GM21390 (cell line): ENCODE data around the gene CROCC2.

ENCODE experiments used
- ATAC-seq: cut with Tn5 transposase; IDR thresholded peaks from one replicate; pipeline ENCODE4 v1.9.1; 2021; ENCODE audit not compliant: unreplicated experiment

Gene CROCC2

GRCh38 chr2:240904216-240905175 is 1.6 kb upstream of the CROCC2 start:
- no peak for ATAC-seq

- no peak for ATAC-seq
These were observed 857 bp upstream of the CROCC2 start for GRCh38 chr2:240905176-240905781.

- ATAC-seq = no peak
These were observed 915 bp downstream of the CROCC2 start for GRCh38 chr2:240906911-240907590.

- ATAC-seq = no peak
These were observed 3.3 kb downstream of the CROCC2 start for GRCh38 chr2:240909216-240909974.

GRCh38 chr2:240911641-240912265 is 5.6 kb downstream of the CROCC2 start:
- no peak for ATAC-seq

- ATAC-seq = no peak
These were observed 7.0 kb downstream of the CROCC2 start for GRCh38 chr2:240912878-240913809.

- ATAC-seq = no peak
These were observed 7.9 kb downstream of the CROCC2 start for GRCh38 chr2:240913810-240914644.

- no peak for ATAC-seq
These were observed 8.7 kb downstream of the CROCC2 start for GRCh38 chr2:240914645-240915525.

GRCh38 chr2:240915526-240916341 is 9.6 kb downstream of the CROCC2 start:
- no peak for ATAC-seq

- ATAC-seq = no peak
These were observed 10.5 kb downstream of the CROCC2 start for GRCh38 chr2:240916571-240917008.

- no peak for ATAC-seq
These were observed 11.0 kb downstream of the CROCC2 start for GRCh38 chr2:240917009-240917683.

- no peak for ATAC-seq
These were observed 11.6 kb downstream of the CROCC2 start for GRCh38 chr2:240917684-240918257.

- ATAC-seq = no peak
These were observed 12.3 kb downstream of the CROCC2 start for GRCh38 chr2:240918258-240919091.

- no peak for ATAC-seq
These were observed 13.1 kb downstream of the CROCC2 start for GRCh38 chr2:240919161-240919781.
